Measurements from ENCODE around the gene SHISAL1. TPM values are rescaled to one million over a fixed set of nuclear protein-coding genes. Genes with fewer than 3 reads are reported as not detected.

SHISAL1 gene
- total RNA-seq, 2 experiments from 2014 or later: not detected

GRCh38 chr22:44292521-44292920, 20.2 kb downstream of the SHISAL1 start:
- Histone ChIP-seq H3K27me3 (ENCODE audit: control insufficient read depth in 1 of 2, insufficient read depth in 2 of 2, low read length in 2 of 2) (no peaks in the 10 kb centered on the region), H3K36me3 (ENCODE audit: insufficient read depth, low read length) (no peaks in the 10 kb centered on the region), H3K4me3 (ENCODE audit: low read length) (no peak overlapping the region), H3K27ac (ENCODE audit: low read depth in 1 of 2, low read length in 2 of 2) (no peak overlapping the region), H3K9me3 (ENCODE audit: control insufficient read depth in 1 of 2, insufficient read depth in 1 of 2, low read length in 2 of 2) (peaks cover 0 to 5% of the 10 kb centered on the region in 2 experiments), H3K4me1 (ENCODE audit: insufficient read depth, low read length) (no peaks in the 10 kb centered on the region)
- intact Hi-C loops (cut with DNase I, micrococcal nuclease): no loop called here
- no peak for TF ChIP-seq CTCF (IDR thresholded peaks at IDR 0.05)
- no peak for ATAC-seq (ENCODE audit: poor library complexity)
- Mint-ChIP-seq H3K4me3 (no peak overlapping the region), H3K36me3 (ENCODE audit: low read depth) (no peaks in the 10 kb centered on the region), H3K27me3 (no peaks in the 10 kb centered on the region), H3K9me3 (no peaks in the 10 kb centered on the region), H3K27ac (no peak overlapping the region), H3K4me1 (ENCODE audit: low read depth) (no peaks in the 10 kb centered on the region)
- POLR2A ChIA-PET: no interaction called here
- DNase-seq: no peak
- CTCF ChIA-PET: interaction anchor here (1.0 kb wide), 1 partner anchor 13 kb away, joined by 3 read pairs; no protein-coding TSS in a partner anchor

GRCh38 chr22:44291674-44292360, 20.9 kb downstream of the SHISAL1 start:
- Mint-ChIP-seq H3K27ac (no peak overlapping the region), H3K4me3 (no peak overlapping the region), H3K4me1 (ENCODE audit: low read depth) (no peaks in the 10 kb centered on the region), H3K27me3 (no peaks in the 10 kb centered on the region), H3K36me3 (ENCODE audit: low read depth) (no peaks in the 10 kb centered on the region), H3K9me3 (no peaks in the 10 kb centered on the region)
- H3K27me3 ChIP-seq (ENCODE audit: control insufficient read depth in 1 of 2, insufficient read depth in 2 of 2, low read length in 2 of 2): no peaks in the 10 kb centered on the region
- no peak overlapping the region for H3K27ac ChIP-seq (ENCODE audit: low read depth in 1 of 2, low read length in 2 of 2)
- H3K4me3 ChIP-seq (ENCODE audit: low read length): no peak overlapping the region
- ATAC-seq (ENCODE audit: poor library complexity) (no peak), DNase-seq (no peak)
- TF ChIP-seq CTCF (IDR thresholded peaks at IDR 0.05): no peak
- H3K9me3 ChIP-seq (ENCODE audit: control insufficient read depth in 1 of 2, insufficient read depth in 1 of 2, low read length in 2 of 2): peaks cover 0 to 5% of the 10 kb centered on the region in 2 experiments
- ChIA-PET CTCF (no interaction called here), POLR2A (no interaction called here)
- H3K4me1 ChIP-seq (ENCODE audit: insufficient read depth, low read length): no peaks in the 10 kb centered on the region
- intact Hi-C loops (cut with DNase I, micrococcal nuclease): no loop called here
- H3K36me3 ChIP-seq (ENCODE audit: insufficient read depth, low read length): no peaks in the 10 kb centered on the region

GRCh38 chr22:44291265-44291664, 21.5 kb downstream of the SHISAL1 start:
- Mint-ChIP-seq H3K27me3 (no peaks in the 10 kb centered on the region), H3K9me3 (no peaks in the 10 kb centered on the region), H3K4me1 (ENCODE audit: low read depth) (no peaks in the 10 kb centered on the region), H3K27ac (no peak overlapping the region), H3K4me3 (no peak overlapping the region), H3K36me3 (ENCODE audit: low read depth) (no peaks in the 10 kb centered on the region)
- Histone ChIP-seq H3K9me3 (ENCODE audit: control insufficient read depth in 1 of 2, insufficient read depth in 1 of 2, low read length in 2 of 2) (peaks cover 0 to 5% of the 10 kb centered on the region in 2 experiments), H3K4me1 (ENCODE audit: insufficient read depth, low read length) (no peaks in the 10 kb centered on the region), H3K36me3 (ENCODE audit: insufficient read depth, low read length) (no peaks in the 10 kb centered on the region), H3K4me3 (ENCODE audit: low read length) (no peak overlapping the region), H3K27me3 (ENCODE audit: control insufficient read depth in 1 of 2, insufficient read depth in 2 of 2, low read length in 2 of 2) (no peaks in the 10 kb centered on the region), H3K27ac (ENCODE audit: low read depth in 1 of 2, low read length in 2 of 2) (no peak overlapping the region)
- POLR2A ChIA-PET: no interaction called here
- ATAC-seq (ENCODE audit: poor library complexity) (no peak), DNase-seq (no peak)
- intact Hi-C loops (cut with DNase I, micrococcal nuclease): no loop called here
- CTCF ChIA-PET: no interaction called here
- no peak for TF ChIP-seq CTCF (IDR thresholded peaks at IDR 0.05)
